ENCODE data around the gene UTP25.

GRCh38 chr1:209869291-209870149 lies 41.7 kb downstream of the UTP25 start:
- TF ChIP-seq CTCF (IDR thresholded peaks at IDR 0.05) (no peak), POLR2AphosphoS5 (IDR thresholded peaks at IDR 0.05; ENCODE audit: low read depth, low read length) (no peak), SIN3A (IDR thresholded peaks at IDR 0.05; ENCODE audit: borderline replicate concordance, insufficient read depth, low read depth, low read length) (no peak), REST (IDR thresholded peaks at IDR 0.05; ENCODE audit: insufficient read depth in 1 of 2, low read depth in 2 of 2, low read length in 1 of 2) (no peak), TCF7L2 (IDR thresholded peaks at IDR 0.05; ENCODE audit: low read depth, low read length) (no peak)

Measured in Panc1 (cell line).